IMR-90 (cell line): ENCODE results near the gene PMF1. TPM values are rescaled to one million over a fixed set of nuclear protein-coding genes. Genes with fewer than 3 reads are reported as not detected.

Experiments
- ATAC-seq: fragments of 200-7000 bp; cut with Tn5 transposase; 2 replicates; pipeline ENCODE4 v1.9.1; 2020; ENCODE audit warnings: low read depth, mild to moderate bottlenecking, moderate library complexity
- BruUV-seq: library from RNA; stranded (reverse); fragments of 400-500 nt; replicated peaks from 2 replicates; lab custom pipeline; 2021; lab: Mats Ljungman, UMichigan
- CTCF ChIA-PET: fragments of 300-600 bp; formaldehyde crosslinking; extraction: SDS; loops from one replicate; lab custom pipeline; 2021; ENCODE audit warnings: antibody characterized with exemption; lab: Yijun Ruan, JAX
- POLR2A ChIA-PET: fragments of 300-600 bp; sonication (Branson Sonifier 250); formaldehyde crosslinking; loops from one replicate; lab custom pipeline; 2022; ENCODE audit warnings: antibody characterized with exemption; ENCODE audit not compliant: unreplicated experiment; lab: Charles Lee
- DNase-seq: peaks from one replicate; pipeline ENCODE4 v3.0.0; 2013
- H2AFZ ChIP-seq: replicated peaks from 2 replicates; pipeline ENCODE3; 2013; ENCODE audit warnings: low read length, mild to moderate bottlenecking; ENCODE audit not compliant: poor library complexity
- H2AK5ac ChIP-seq: 2 replicates; pipeline ENCODE4 v1.6.1; 2013; ENCODE audit warnings: low read depth, low read length, inconsistent platforms
- H2AK9ac ChIP-seq: replicated peaks from 2 replicates; pipeline ENCODE3; 2013; ENCODE audit warnings: mild to moderate bottlenecking, low read depth, low read length, moderate library complexity; ENCODE audit not compliant: poor library complexity
- H2BK120ac ChIP-seq: 2 replicates; pipeline ENCODE4 v1.6.1; 2013; ENCODE audit warnings: low read depth, low read length, inconsistent platforms
- H2BK15ac ChIP-seq: 3 replicates; pipeline ENCODE4 v1.6.1; 2013; ENCODE audit warnings: low read depth, low read length, inconsistent platforms
- H2BK20ac ChIP-seq: 2 replicates; pipeline ENCODE4 v1.6.1; 2013; ENCODE audit warnings: low read depth, mild to moderate bottlenecking, inconsistent platforms, low read length, moderate library complexity
- H2BK5ac ChIP-seq: 2 replicates; pipeline ENCODE4 v1.6.1; 2013; ENCODE audit warnings: mild to moderate bottlenecking, low read depth, low read length, inconsistent platforms; ENCODE audit not compliant: poor library complexity, severe bottlenecking
- H3K14ac ChIP-seq: replicated peaks from 2 replicates; pipeline ENCODE4 v1.6.1; 2013; ENCODE audit warnings: low read depth, low read length, inconsistent platforms
- H3K18ac ChIP-seq: 2 replicates; pipeline ENCODE4 v1.6.1; 2013; ENCODE audit warnings: low read depth, low read length, control low read depth
- H3K23ac ChIP-seq: 2 replicates; pipeline ENCODE4 v1.6.1; 2013; ENCODE audit warnings: low read depth, low read length, inconsistent platforms
- H3K27ac ChIP-seq: 2 replicates; pipeline ENCODE4 v1.5.1; 2013; ENCODE audit warnings: mild to moderate bottlenecking, control low read depth, low read length; ENCODE audit not compliant: insufficient read depth
- H3K27me3 ChIP-seq: 2 replicates; pipeline ENCODE4 v1.6.1; 2013; ENCODE audit warnings: low read length; ENCODE audit not compliant: control insufficient read depth, insufficient read depth
- H3K36me3 ChIP-seq: 2 replicates; pipeline ENCODE4 v1.6.1; 2013; ENCODE audit warnings: low read length, mixed read lengths; ENCODE audit not compliant: control insufficient read depth, insufficient read depth
- H3K4ac ChIP-seq: 2 replicates; pipeline ENCODE4 v1.6.1; 2013; ENCODE audit warnings: low read depth, low read length, inconsistent platforms
- H3K4me1 ChIP-seq: 2 replicates; pipeline ENCODE4 v1.6.1; 2013; ENCODE audit warnings: low read length, mixed read lengths; ENCODE audit not compliant: control insufficient read depth, insufficient read depth
- H3K4me2 ChIP-seq: 2 replicates; pipeline ENCODE4 v1.6.1; 2013; ENCODE audit warnings: low read depth, mild to moderate bottlenecking, control low read depth, low read length, moderate library complexity
- H3K4me3 ChIP-seq: 2 replicates; pipeline ENCODE4 v1.5.1; 2013; ENCODE audit warnings: low read depth, mild to moderate bottlenecking, control low read depth, low read length, moderate library complexity; ENCODE audit not compliant: insufficient read depth
- H3K56ac ChIP-seq: 2 replicates; pipeline ENCODE4 v1.6.1; 2013; ENCODE audit warnings: low read length, inconsistent platforms; ENCODE audit not compliant: insufficient read depth; ENCODE audit errors: extremely low read depth
- H3K79me1 ChIP-seq, 2 experiments: 2 replicates each; pipeline ENCODE4 v1.6.1; 2013; ENCODE audit warnings: low read length in 2 of 2, inconsistent platforms in 1 of 2, low read depth in 1 of 2
- H3K9ac ChIP-seq: 2 replicates; pipeline ENCODE4 v1.6.1; 2013; ENCODE audit warnings: low read depth, low read length, control low read depth
- H3K9me1 ChIP-seq: 2 replicates; pipeline ENCODE4 v1.6.1; 2013; ENCODE audit warnings: low read length, inconsistent platforms; ENCODE audit not compliant: insufficient read depth
- H3K9me3 ChIP-seq: 2 replicates; pipeline ENCODE4 v1.6.1; 2013; ENCODE audit warnings: low read length; ENCODE audit not compliant: control insufficient read depth, insufficient read depth
- H4K20me1 ChIP-seq: 2 replicates; pipeline ENCODE4 v1.6.1; 2013; ENCODE audit warnings: low read length, inconsistent platforms; ENCODE audit not compliant: insufficient read depth
- H4K5ac ChIP-seq: 2 replicates; pipeline ENCODE4 v1.6.1; 2013; ENCODE audit warnings: mild to moderate bottlenecking, low read depth, low read length, control low read depth
- H4K8ac ChIP-seq, 2 experiments: 2 replicates each; pipeline ENCODE4 v1.6.1; 2013; ENCODE audit warnings: low read depth in 2 of 2, low read length in 2 of 2, control low read depth in 1 of 2, inconsistent platforms in 1 of 2
- H4K91ac ChIP-seq: 2 replicates; pipeline ENCODE4 v1.6.1; 2013; ENCODE audit warnings: low read depth, low read length, inconsistent platforms; ENCODE audit not compliant: insufficient read depth
- CEBPB ChIP-seq: IDR thresholded peaks from 2 replicates; pipeline ENCODE4 v1.6.1; 2012; ENCODE audit warnings: low read depth, low read length, improper control_type of control experiment
- CHD1 ChIP-seq: IDR thresholded peaks from 2 replicates; pipeline ENCODE4 v1.6.1; 2012; ENCODE audit warnings: low read depth, low read length, improper control_type of control experiment
- FOS ChIP-seq: fragments of 150-350 bp; IDR thresholded peaks from 2 replicates; pipeline ENCODE4 v1.6.1; 2016; ENCODE audit warnings: low read depth, low read length
- MAFK ChIP-seq: IDR thresholded peaks from 2 replicates; pipeline ENCODE4 v1.6.1; 2012; ENCODE audit warnings: low read depth, low read length, improper control_type of control experiment
- MAZ ChIP-seq: IDR thresholded peaks from 2 replicates; pipeline ENCODE4 v1.6.1; 2012; ENCODE audit warnings: low read depth, mild to moderate bottlenecking, low read length, improper control_type of control experiment, moderate library complexity, borderline replicate concordance
- MXI1 ChIP-seq: IDR thresholded peaks from 2 replicates; pipeline ENCODE4 v1.6.1; 2012; ENCODE audit warnings: low read depth, mild to moderate bottlenecking, low read length, moderate library complexity, borderline replicate concordance
- NFE2L2 ChIP-seq: fragments of 150-350 bp; IDR thresholded peaks from 2 replicates; pipeline ENCODE4 v1.6.1; 2016; ENCODE audit warnings: low read depth, mild to moderate bottlenecking, low read length
- SMC3 ChIP-seq: fragments of 150-350 bp; IDR thresholded peaks from 2 replicates; pipeline ENCODE4 v1.6.1; 2016; ENCODE audit warnings: low read depth, mild to moderate bottlenecking, antibody characterized with exemption, low read length, moderate library complexity
- WGBS, 2 experiments: methylation state at CpG; one replicate each; pipeline versions ENCODE4 v1.1.5 to v1.1.7; 2013; ENCODE audit warnings: missing lambda C conversion rate in 2 of 2; ENCODE audit not compliant: insufficient read length in 1 of 2; ENCODE audit errors: extremely low coverage in 2 of 2; 5-methylcytosine and 5-hydroxymethylcytosine counted together
- dilution Hi-C: fragments of 300-500 bp; cut with HindIII; formaldehyde crosslinking; loops from one replicate; pipeline ENCODE4 v1.14.3; 2018; ENCODE audit warnings: low sequenced_read_pairs; ENCODE audit not compliant: unreplicated experiment
- in situ Hi-C: fragments of 300-500 bp; cut with MboI; formaldehyde crosslinking; loops from 3 replicates; pipeline ENCODE4 v1.14.3; 2019; ENCODE audit warnings: low sequenced_read_pairs, inconsistent platforms, mixed read lengths
- intact Hi-C: fragments of 100-400 bp; cut with micrococcal nuclease; formaldehyde crosslinking; loops from 2 replicates; pipeline ENCODE4 v1.10.0; 2022
- polyA plus RNA-seq, 3 experiments: library from polyadenylated mRNA; depleted of rRNA; stranded (reverse); fragments of >200 nt; gene quantifications; 2 replicates each; pipeline ENCODE4 v1.2.3, GENCODE V29; 2012; ENCODE audit warnings: low replicate concordance in 1 of 3
- total RNA-seq: library from RNA; depleted of rRNA; stranded (reverse); fragments of >200 nt; gene quantifications from 2 replicates; pipeline ENCODE4 v1.2.3, GENCODE V29; 2012
- TF ChIP-seq, protein P1 (sequence below): fragments of 150-350 bp; IDR thresholded peaks from 2 replicates; pipeline ENCODE4 v1.6.1; 2016; ENCODE audit warnings: low read depth, mild to moderate bottlenecking, low read length, moderate library complexity, borderline replicate concordance
- TF ChIP-seq, protein P2 (sequence below): fragments of 150-350 bp; IDR thresholded peaks from 2 replicates; pipeline ENCODE4 v1.6.1; 2017; ENCODE audit warnings: mild to moderate bottlenecking, antibody characterized with exemption, low read length, low read depth

PMF1 gene
- total and polyA plus RNA-seq, 2 of the 4 experiments (the other 2 are of a cell fraction), result 54.8 to 73.4 TPM

DNA sequence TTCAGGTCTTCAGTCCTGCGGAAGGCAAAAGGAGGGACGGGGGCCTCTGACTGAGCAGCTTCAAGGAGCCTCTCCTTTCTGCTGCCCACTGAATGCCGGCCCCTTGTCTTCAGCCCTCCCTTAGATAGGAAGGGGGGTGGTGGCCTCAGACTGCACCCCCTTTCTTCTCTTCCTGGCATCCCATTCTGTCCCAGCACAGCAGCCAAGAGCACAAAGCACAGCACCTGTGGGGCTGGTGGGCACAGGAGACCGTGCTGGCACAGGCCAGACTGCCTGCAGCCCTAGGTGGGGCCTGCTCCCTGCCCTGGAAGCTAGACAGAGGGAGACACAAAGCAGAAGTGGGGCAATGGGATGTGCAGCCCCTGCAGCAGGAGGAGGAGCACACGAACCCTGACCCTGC, 36.8 kb downstream of the PMF1 start:
- WGBS, 2 experiments, result 100% methylated on average over 1 of the region's 5 CpGs; no CpG with 5 or more reads in 1 of the 2 experiments
- H3K9ac ChIP-seq, result no peak overlapping the region
- H3K27ac ChIP-seq, result no peak overlapping the region
- dilution Hi-C loops (no loop called here), intact Hi-C loops (no loop called here), in situ Hi-C loops (no loop called here)
- no peak overlapping the region for H3K4me3 ChIP-seq
- no peak overlapping the region for H3K18ac ChIP-seq
- H2BK15ac ChIP-seq, result no peak overlapping the region
- no peaks in the 10 kb centered on the region for H3K9me3 ChIP-seq
- no peak overlapping the region for H2BK5ac ChIP-seq
- no peak overlapping the region for H3K4ac ChIP-seq
- ChIA-PET POLR2A (no interaction called here), CTCF (no interaction called here)
- H4K5ac ChIP-seq, result no peak overlapping the region
- DNase-seq (no peak), ATAC-seq (no peak)
- no peak overlapping the region for H2BK120ac ChIP-seq
- TF ChIP-seq NFE2L2 (no peak), CEBPB (no peak), SMC3 (no peak), FOS (no peak), MAFK (no peak), CHD1 (no peak), MAZ (no peak), MXI1 (no peak)
- TF ChIP-seq, protein P1, sequence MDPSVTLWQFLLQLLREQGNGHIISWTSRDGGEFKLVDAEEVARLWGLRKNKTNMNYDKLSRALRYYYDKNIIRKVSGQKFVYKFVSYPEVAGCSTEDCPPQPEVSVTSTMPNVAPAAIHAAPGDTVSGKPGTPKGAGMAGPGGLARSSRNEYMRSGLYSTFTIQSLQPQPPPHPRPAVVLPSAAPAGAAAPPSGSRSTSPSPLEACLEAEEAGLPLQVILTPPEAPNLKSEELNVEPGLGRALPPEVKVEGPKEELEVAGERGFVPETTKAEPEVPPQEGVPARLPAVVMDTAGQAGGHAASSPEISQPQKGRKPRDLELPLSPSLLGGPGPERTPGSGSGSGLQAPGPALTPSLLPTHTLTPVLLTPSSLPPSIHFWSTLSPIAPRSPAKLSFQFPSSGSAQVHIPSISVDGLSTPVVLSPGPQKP, result no peak
- TF ChIP-seq, protein P2, sequence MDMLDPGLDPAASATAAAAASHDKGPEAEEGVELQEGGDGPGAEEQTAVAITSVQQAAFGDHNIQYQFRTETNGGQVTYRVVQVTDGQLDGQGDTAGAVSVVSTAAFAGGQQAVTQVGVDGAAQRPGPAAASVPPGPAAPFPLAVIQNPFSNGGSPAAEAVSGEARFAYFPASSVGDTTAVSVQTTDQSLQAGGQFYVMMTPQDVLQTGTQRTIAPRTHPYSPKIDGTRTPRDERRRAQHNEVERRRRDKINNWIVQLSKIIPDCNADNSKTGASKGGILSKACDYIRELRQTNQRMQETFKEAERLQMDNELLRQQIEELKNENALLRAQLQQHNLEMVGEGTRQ, result no peak
- peaks cover 3% of the 10 kb centered on the region for H4K20me1 ChIP-seq
- H3K4me1 ChIP-seq, result peaks cover 2% of the 10 kb centered on the region; the same call in 1 of the 2 replicates
- TSS peak; percentile 69 for BruUV-seq
- peaks cover 50% of the 10 kb centered on the region for H3K36me3 ChIP-seq
- H2BK20ac ChIP-seq, result no peak overlapping the region
- H2AK9ac ChIP-seq, result no peak overlapping the region
- no peak overlapping the region for H4K91ac ChIP-seq
- H4K8ac ChIP-seq, result no peak overlapping the region
- H3K23ac ChIP-seq, result no peak overlapping the region
- no peaks in the 10 kb centered on the region for H3K9me1 ChIP-seq
- H3K4me2 ChIP-seq, result no peak overlapping the region
- no peak overlapping the region for H2AFZ ChIP-seq
- no peak overlapping the region for H3K14ac ChIP-seq
- H3K56ac ChIP-seq, result no peak overlapping the region
- H2AK5ac ChIP-seq, result no peak overlapping the region
- H3K27me3 ChIP-seq, result peaks cover 12% of the 10 kb centered on the region; the same call in 1 of the 2 replicates
- peaks cover 0 to 7% of the 10 kb centered on the region in 2 experiments; a peak in 2 of 4 replicates for H3K79me1 ChIP-seq
